PC-3 (cell line): Measurements from ENCODE around the gene GPR42.

Experiments
- EZH2 ChIP-seq: fragments of 300-600 bp; sonication (generic); IDR thresholded peaks from one replicate; pipeline ENCODE4 v1.6.1; 2017; ENCODE audit warnings: antibody characterized with exemption, mild to moderate bottlenecking, low read length; ENCODE audit not compliant: unreplicated experiment
- TF ChIP-seq, protein P1 (sequence below): fragments of 300-600 bp; sonication (generic); conservative IDR thresholded peaks from 2 replicates; pipeline ENCODE4 v1.5.1; 2017; ENCODE audit warnings: antibody characterized with exemption, low read depth, mild to moderate bottlenecking, low read length

DNA sequence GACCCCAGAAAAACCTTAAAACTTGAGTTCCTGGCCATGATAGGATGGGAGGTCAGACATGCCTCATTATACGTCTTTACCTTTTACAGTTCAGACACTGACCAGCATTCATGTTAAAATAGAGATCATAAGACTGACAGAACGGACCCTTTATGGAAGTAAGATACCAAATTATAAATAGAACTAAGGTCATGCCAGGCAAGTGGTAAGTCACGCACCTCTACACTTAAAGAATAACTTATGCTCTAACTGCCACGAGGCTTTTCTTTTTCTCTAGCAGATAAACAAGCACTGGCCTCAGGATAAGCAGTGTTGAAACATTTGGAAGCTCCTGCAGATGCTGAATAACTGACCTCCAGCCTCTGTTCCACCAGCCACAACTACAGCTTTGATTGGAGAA, 28.4 kb downstream of the GPR42 start:
- TF ChIP-seq, protein P1, sequence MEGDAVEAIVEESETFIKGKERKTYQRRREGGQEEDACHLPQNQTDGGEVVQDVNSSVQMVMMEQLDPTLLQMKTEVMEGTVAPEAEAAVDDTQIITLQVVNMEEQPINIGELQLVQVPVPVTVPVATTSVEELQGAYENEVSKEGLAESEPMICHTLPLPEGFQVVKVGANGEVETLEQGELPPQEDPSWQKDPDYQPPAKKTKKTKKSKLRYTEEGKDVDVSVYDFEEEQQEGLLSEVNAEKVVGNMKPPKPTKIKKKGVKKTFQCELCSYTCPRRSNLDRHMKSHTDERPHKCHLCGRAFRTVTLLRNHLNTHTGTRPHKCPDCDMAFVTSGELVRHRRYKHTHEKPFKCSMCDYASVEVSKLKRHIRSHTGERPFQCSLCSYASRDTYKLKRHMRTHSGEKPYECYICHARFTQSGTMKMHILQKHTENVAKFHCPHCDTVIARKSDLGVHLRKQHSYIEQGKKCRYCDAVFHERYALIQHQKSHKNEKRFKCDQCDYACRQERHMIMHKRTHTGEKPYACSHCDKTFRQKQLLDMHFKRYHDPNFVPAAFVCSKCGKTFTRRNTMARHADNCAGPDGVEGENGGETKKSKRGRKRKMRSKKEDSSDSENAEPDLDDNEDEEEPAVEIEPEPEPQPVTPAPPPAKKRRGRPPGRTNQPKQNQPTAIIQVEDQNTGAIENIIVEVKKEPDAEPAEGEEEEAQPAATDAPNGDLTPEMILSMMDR: no peak
- TF ChIP-seq EZH2: no peak
